GM12892 (cell line): ENCODE data around the gene PGLYRP1.

Source experiments
- DNase-seq: peaks from one replicate; pipeline ENCODE4 v3.0.0; 2011; ENCODE audit not compliant: insufficient read length
- FAIRE-seq: peaks from 2 replicates; lab custom pipeline; 2011; peaks lifted over from hg19 to GRCh38; lab: Jason Lieb, UNC
- POLR2A ChIP-seq: IDR thresholded peaks from 2 replicates; pipeline ENCODE4 v1.6.1; 2011; ENCODE audit warnings: low read depth, low read length, control low read depth
- POLR2AphosphoS5 ChIP-seq: IDR thresholded peaks from 2 replicates; pipeline ENCODE4 v1.6.1; 2011; ENCODE audit warnings: low read depth, low read length, control low read depth
- TAF1 ChIP-seq: IDR thresholded peaks from 2 replicates; pipeline ENCODE4 v1.6.1; 2011; ENCODE audit warnings: low read depth, mild to moderate bottlenecking, control low read depth, low read length, borderline replicate concordance

PGLYRP1 gene

GRCh38 chr19:46014941-46015686 lies 7.7 kb downstream of the PGLYRP1 start:
- TF ChIP-seq POLR2AphosphoS5: no peak
- TF ChIP-seq TAF1: no peak
- TF ChIP-seq POLR2A: no peak
- peak; percentile 49 for DNase-seq
- peak; percentile 30 for FAIRE-seq

GRCh38 chr19:46014534-46014933 lies 8.3 kb downstream of the PGLYRP1 start:
- FAIRE-seq (no peak), DNase-seq (no peak)
- TF ChIP-seq POLR2AphosphoS5 (no peak), TAF1 (no peak), POLR2A (no peak)

- peak; percentile 54 for DNase-seq
- FAIRE-seq: peak; percentile 61
- TF ChIP-seq POLR2AphosphoS5 (no peak), POLR2A (no peak)
These were observed 13.0 kb downstream of the PGLYRP1 start for GRCh38 chr19:46009530-46010510.

- TF ChIP-seq TAF1 (no peak), POLR2AphosphoS5 (no peak), POLR2A (no peak)
- DNase-seq (no peak), FAIRE-seq (no peak)
These were observed 16.4 kb downstream of the PGLYRP1 start for GRCh38 chr19:46006411-46006810.

- TF ChIP-seq POLR2AphosphoS5 (no peak), TAF1 (no peak), POLR2A (no peak)
- DNase-seq (no peak), FAIRE-seq (no peak)
These were observed 20.1 kb downstream of the PGLYRP1 start for GRCh38 chr19:46002678-46003275.

GRCh38 chr19:46000491-46001246 lies 22.2 kb downstream of the PGLYRP1 start:
- peak; percentile 90 for DNase-seq
- TF ChIP-seq TAF1 (no peak), POLR2AphosphoS5 (no peak), POLR2A (no peak)
- peak; percentile 71 for FAIRE-seq

GRCh38 chr19:45999653-46000121 lies 23.2 kb downstream of the PGLYRP1 start:
- TF ChIP-seq POLR2A: no peak
- TF ChIP-seq TAF1: no peak
- TF ChIP-seq POLR2AphosphoS5: no peak
- FAIRE-seq: no peak

GRCh38 chr19:45998834-45999233 lies 24.0 kb downstream of the PGLYRP1 start:
- TF ChIP-seq TAF1: no peak
- no peak for TF ChIP-seq POLR2A
- TF ChIP-seq POLR2AphosphoS5: no peak
- DNase-seq: no peak
- FAIRE-seq: no peak

More at GRCh38 chr19:45999653-46000121, 23.2 kb downstream of the PGLYRP1 start:
- no peak for DNase-seq

GRCh38 chr19:45996933-45997332 lies 25.9 kb downstream of the PGLYRP1 start:
- TF ChIP-seq TAF1 (no peak), POLR2A (no peak), POLR2AphosphoS5 (no peak)
- DNase-seq (no peak), FAIRE-seq (no peak)

- TF ChIP-seq TAF1 (no peak), POLR2A (no peak), POLR2AphosphoS5 (no peak)
- no peak for DNase-seq
- peak; percentile 40 for FAIRE-seq
These were observed 27.0 kb downstream of the PGLYRP1 start for GRCh38 chr19:45995715-45996385.
